Activated CD8-positive, alpha-beta T cell treated with anti-CD3 and anti-CD28 coated beads for 36 hours (primary cell): ENCODE results near the gene OIP5. TPM values are rescaled to one million over a fixed set of nuclear protein-coding genes. Genes with fewer than 3 reads are reported as not detected.
A peak's percentile ranks its signal among the peaks of the same experiment; 100 is the strongest.
"Not testable (repeated sequence)": the region's sequence is repeated elsewhere in the genome, so short reads cannot be mapped to it uniquely, and the experiment has no call there.

Experiments
- ATAC-seq: fragments of 200-7000 bp; cut with Tn5 transposase; one replicate; pipeline ENCODE4 v1.10.0; 2021; ENCODE audit warnings: mild to moderate bottlenecking, moderate library complexity
- CTCF ChIA-PET: fragments of 350-600 bp; sonication (Branson Sonifier 250); formaldehyde crosslinking; loops from one replicate; lab custom pipeline; 2021; ENCODE audit warnings: antibody characterized with exemption; lab: Charles Lee
- POLR2A ChIA-PET: fragments of 350-600 bp; sonication (Branson Sonifier 250); formaldehyde crosslinking; loops from one replicate; lab custom pipeline; 2021; ENCODE audit warnings: antibody characterized with exemption; lab: Charles Lee
- DNase-seq: peaks from one replicate; pipeline ENCODE4 v3.0.0-alpha.2; 2020
- H3K27ac Mint-ChIP-seq: one replicate; pipeline ENCODE4 v1.8.0; 2021; ENCODE audit warnings: mild to moderate bottlenecking, mixed read lengths
- H3K27me3 Mint-ChIP-seq: one replicate; pipeline ENCODE4 v1.8.0; 2021; ENCODE audit warnings: mixed read lengths
- H3K36me3 Mint-ChIP-seq: one replicate; pipeline ENCODE4 v1.8.0; 2021; ENCODE audit warnings: low read depth, mixed read lengths
- H3K4me1 Mint-ChIP-seq: one replicate; pipeline ENCODE4 v1.8.0; 2021; ENCODE audit warnings: low read depth, mixed read lengths
- H3K4me3 Mint-ChIP-seq: one replicate; pipeline ENCODE4 v1.8.0; 2021; ENCODE audit warnings: mild to moderate bottlenecking, moderate library complexity, mixed read lengths
- H3K9me3 Mint-ChIP-seq: one replicate; pipeline ENCODE4 v1.8.0; 2021; ENCODE audit warnings: mixed read lengths
- intact Hi-C: fragments of 100-400 bp; cut with micrococcal nuclease; formaldehyde crosslinking; loops from one replicate; pipeline ENCODE4 v1.10.0; 2022
- total RNA-seq, 2 experiments: library from RNA; stranded (reverse); gene quantifications; one replicate each; pipeline ENCODE4 v1.2.3, GENCODE V29; 2021
- TF ChIP-seq, protein P1 (sequence below): fragments of 200-600 bp; IDR thresholded peaks from one replicate; pipeline ENCODE4 v1.8.0; 2022; ENCODE audit warnings: antibody characterized with exemption, mild to moderate bottlenecking

The OIP5 gene
- total RNA-seq, 2 experiments from 2014 or later, result 13.5 to 13.6 TPM

DNA sequence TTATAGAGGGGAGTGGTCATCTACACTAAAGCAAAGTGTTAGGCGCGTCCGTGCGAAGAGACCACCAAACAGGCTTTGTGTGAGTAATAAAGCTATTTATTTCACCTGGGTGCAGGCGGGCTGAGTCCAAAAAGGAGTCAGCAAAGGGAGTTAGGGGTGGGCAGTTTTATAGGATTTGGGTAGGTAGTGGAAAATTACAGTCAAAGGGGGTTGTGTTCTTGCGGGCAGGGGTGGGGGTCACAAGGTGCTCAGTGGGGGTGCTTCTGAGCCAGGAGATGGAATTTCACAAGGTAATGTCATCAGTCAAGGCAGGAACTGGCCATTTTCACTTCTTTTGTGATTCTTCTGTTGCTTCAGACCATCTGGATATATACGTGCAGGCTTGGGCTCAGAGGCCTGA is 47.1 kb downstream of the OIP5 start:
- ATAC-seq (no peak), DNase-seq (peak; percentile 19)
- H3K4me3 Mint-ChIP-seq, result peak overlapping the region; percentile 99
- intact Hi-C loops, result loop anchor here (5.0 kb wide), 1 partner anchor 47 kb away; the partner anchor contains the start of genes NUSAP1 and OIP5
- H3K27me3 Mint-ChIP-seq, result no peaks in the 10 kb centered on the region
- ChIA-PET POLR2A (interaction anchor here (1.4 to 4.0 kb wide), 2 partner anchors 10 to 48 kb away, joined by 5 to 18 read pairs; partner anchors contain the start of genes NUSAP1 and OIP5), CTCF (interaction anchor here (1.0 to 1.5 kb wide), 3 partner anchors 46 to 55 kb away, joined by 3 to 6 read pairs (median 3); partner anchors contain the start of genes EXD1, NUSAP1 and OIP5)
- H3K4me1 Mint-ChIP-seq, result peaks cover 44% of the 10 kb centered on the region
- peak overlapping the region; percentile 99 for H3K27ac Mint-ChIP-seq
- TF ChIP-seq, protein P1, sequence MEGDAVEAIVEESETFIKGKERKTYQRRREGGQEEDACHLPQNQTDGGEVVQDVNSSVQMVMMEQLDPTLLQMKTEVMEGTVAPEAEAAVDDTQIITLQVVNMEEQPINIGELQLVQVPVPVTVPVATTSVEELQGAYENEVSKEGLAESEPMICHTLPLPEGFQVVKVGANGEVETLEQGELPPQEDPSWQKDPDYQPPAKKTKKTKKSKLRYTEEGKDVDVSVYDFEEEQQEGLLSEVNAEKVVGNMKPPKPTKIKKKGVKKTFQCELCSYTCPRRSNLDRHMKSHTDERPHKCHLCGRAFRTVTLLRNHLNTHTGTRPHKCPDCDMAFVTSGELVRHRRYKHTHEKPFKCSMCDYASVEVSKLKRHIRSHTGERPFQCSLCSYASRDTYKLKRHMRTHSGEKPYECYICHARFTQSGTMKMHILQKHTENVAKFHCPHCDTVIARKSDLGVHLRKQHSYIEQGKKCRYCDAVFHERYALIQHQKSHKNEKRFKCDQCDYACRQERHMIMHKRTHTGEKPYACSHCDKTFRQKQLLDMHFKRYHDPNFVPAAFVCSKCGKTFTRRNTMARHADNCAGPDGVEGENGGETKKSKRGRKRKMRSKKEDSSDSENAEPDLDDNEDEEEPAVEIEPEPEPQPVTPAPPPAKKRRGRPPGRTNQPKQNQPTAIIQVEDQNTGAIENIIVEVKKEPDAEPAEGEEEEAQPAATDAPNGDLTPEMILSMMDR, result no peak
- peaks cover 50% of the 10 kb centered on the region for H3K36me3 Mint-ChIP-seq
- no peaks in the 10 kb centered on the region for H3K9me3 Mint-ChIP-seq

DNA sequence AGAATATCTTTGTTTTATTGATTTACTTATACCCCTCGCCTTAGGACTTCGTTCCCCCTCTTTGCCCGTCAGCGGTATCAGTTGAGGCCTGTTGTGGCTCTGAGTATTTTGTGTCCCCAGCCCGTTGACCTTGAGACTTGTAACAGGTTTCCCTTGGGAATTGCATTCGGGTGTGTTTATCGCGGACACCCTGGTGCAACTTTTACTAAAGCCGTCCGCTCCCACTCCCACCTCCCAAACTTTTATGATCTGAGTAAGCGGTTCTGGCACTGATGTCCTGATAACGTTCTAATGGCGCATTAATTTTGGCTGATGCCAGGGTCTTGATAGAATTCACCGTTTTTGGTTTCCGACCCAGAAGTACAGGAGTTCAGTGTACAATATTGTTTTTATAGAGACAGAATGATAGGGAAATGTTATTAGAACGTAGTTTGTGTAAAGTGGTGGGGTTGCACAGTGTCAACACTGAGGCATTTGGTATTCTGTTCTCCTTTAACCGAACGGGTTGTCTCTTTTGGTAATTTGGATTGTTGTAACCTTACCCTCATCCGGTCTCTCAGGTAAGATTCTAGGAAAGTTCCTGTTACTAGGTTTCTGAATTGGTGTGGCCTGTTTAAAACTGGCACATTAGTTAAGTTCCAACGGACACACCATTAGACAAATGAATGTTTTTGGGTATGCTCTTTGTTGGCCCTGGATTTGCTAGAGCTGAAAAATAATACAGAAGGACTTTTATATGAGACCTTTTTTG is 47.8 kb downstream of the OIP5 start:
- DNase-seq (peak; percentile 4), ATAC-seq (no peak)
- POLR2A ChIA-PET, result interaction anchor here (1.1 to 4.0 kb wide), 8 partner anchors 10 to 590 kb away, joined by 3 to 18 read pairs (median 4); partner anchors contain the start of genes CHP1, INO80, NUSAP1 and OIP5
- Mint-ChIP-seq H3K4me3 (peak overlapping the region; percentile 99), H3K36me3 (peaks cover 50% of the 10 kb centered on the region), H3K27me3 (no peaks in the 10 kb centered on the region), H3K9me3 (no peaks in the 10 kb centered on the region), H3K27ac (peak overlapping the region; percentile 99), H3K4me1 (peaks cover 44% of the 10 kb centered on the region)
- CTCF ChIA-PET, result interaction anchor here (0.8 to 1.8 kb wide), 4 partner anchors 15 to 54 kb away, joined by 3 to 5 read pairs (median 4); partner anchors contain the start of genes CHP1, EXD1, NUSAP1 and OIP5
- intact Hi-C loops, result loop anchor here (5.0 kb wide), 1 partner anchor 48 kb away; the partner anchor contains the start of genes NUSAP1 and OIP5
- TF ChIP-seq, protein P1, result no peak

DNA sequence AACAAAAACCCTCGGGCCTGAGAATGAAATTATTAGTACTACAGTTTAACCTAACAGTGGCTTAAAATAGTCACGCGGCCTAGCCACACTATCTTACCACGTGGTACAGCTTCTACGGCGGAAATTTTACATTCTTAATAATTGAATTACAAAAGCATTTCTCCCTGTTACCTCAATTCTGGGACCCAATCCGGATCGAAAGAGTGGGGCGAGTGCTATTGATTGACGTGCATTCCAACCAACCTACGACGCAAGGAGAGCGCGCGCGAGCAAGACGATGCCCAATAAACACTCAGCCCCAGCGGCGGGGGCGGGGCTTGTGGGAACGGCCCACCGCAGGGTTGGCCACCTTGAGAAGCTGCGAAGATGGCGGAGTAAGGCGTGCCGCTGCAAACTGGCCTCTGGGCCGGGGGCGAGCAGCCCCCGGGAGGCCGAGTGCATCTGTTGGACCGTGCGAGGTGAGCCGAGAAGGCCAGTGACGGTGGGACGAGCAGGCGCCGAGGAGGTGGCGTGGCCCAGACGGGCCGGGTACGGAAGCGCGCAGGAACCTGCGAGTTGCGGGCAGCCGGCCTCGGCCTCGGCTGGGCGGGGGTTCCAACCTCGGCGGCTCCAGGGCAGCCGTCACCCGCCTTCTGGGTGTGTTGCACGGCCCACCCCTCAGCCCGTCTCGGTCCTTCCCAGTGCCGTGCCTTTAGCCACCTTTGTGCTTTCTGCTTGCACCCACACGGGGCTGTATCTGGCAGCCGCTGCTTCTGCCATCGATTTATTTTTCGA is 48.6 kb downstream of the OIP5 start:
- ChIA-PET CTCF (interaction anchor here (0.8 to 1.8 kb wide), 3 partner anchors 15 to 53 kb away, joined by 3 to 5 read pairs (median 4); partner anchors contain the start of genes CHP1, EXD1, NUSAP1 and OIP5), POLR2A (interaction anchor here (0.6 to 1.8 kb wide), 10 partner anchors 11 to 589 kb away, joined by 3 to 9 read pairs (median 4); partner anchors contain the start of genes CHP1, INO80, NUSAP1 and OIP5)
- Mint-ChIP-seq H3K9me3 (no peaks in the 10 kb centered on the region), H3K27ac (peak overlapping the region; percentile 99), H3K4me1 (peaks cover 43% of the 10 kb centered on the region), H3K4me3 (peak overlapping the region; percentile 99), H3K27me3 (no peaks in the 10 kb centered on the region), H3K36me3 (peaks cover 47% of the 10 kb centered on the region)
- ATAC-seq (peak; percentile 97), DNase-seq (peak; percentile 99)
- intact Hi-C loops, result no loop called here
- TF ChIP-seq, protein P1, result no peak

DNA sequence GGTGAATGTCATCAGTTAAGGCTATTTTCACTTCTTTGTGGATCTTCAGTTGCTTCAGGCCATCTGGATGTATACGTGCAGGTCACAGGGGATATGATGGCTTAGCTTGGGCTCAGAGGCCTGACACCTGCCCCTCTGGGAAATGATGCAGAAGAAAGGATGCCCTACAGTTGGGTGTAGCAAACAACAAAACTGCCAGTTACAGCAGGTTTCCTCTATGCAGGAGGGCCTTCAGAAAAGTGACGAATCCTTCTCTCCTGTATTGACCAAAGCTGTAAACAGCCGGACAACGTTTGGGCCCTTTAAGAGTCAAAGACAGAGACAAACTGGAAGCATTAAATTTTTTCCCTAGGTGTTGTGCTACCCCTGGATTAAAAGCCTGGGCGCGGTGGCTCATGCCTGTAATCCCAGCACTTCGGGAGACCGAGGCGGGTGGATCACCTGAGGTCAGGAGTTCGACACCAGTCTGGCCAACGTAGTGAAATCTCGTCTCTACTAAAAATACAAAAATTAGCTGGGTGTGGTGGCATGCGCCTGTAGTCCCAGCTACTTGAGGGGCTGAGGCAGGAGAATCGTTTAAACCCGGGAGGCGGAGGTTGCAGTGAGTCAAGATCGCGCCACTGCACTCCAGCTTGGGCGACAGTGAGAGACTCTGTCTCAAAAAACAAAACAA is 49.3 kb downstream of the OIP5 start:
- ATAC-seq, H3K27me3 Mint-ChIP-seq, intact Hi-C loops, H3K9me3 Mint-ChIP-seq: not testable (repeated sequence)
- Mint-ChIP-seq H3K4me1 (peaks cover 37% of the 10 kb centered on the region), H3K36me3 (peaks cover 43% of the 10 kb centered on the region), H3K4me3 (peak overlapping the region; percentile 99), H3K27ac (peak overlapping the region; percentile 99)
- ChIA-PET POLR2A (interaction anchor here (0.6 to 1.8 kb wide), 10 partner anchors 12 to 588 kb away, joined by 3 to 9 read pairs (median 4); partner anchors contain the start of genes CHP1, INO80, NUSAP1 and OIP5), CTCF (interaction anchor here (1.2 to 1.8 kb wide), 2 partner anchors 50 to 52 kb away, joined by 4 to 5 read pairs; partner anchors contain the start of genes CHP1, EXD1, NUSAP1 and OIP5)
- DNase-seq, result peak; percentile 3

DNA sequence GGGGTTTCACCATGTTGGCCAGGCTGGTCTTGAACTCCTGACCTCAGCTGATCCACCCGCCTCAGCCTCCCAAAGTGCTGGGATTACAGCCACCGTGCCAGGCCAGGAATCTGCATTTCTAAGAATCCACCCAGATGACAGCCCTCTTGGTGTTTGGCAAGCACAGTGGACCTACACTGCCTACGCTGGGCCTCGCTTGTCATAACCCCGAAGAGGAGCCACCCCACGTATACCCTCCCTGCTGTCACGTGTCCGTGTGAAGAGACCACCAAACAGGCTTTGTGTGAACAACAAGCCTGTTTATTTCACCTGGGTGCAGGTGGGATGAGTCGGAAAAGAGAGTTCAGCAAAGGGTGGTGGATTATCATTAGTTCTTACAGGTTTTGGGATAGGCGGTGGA is 50.0 kb downstream of the OIP5 start:
- H3K27me3 Mint-ChIP-seq, DNase-seq, H3K9me3 Mint-ChIP-seq, ATAC-seq, intact Hi-C loops: not testable (repeated sequence)
- Mint-ChIP-seq H3K36me3 (peaks cover 38% of the 10 kb centered on the region), H3K27ac (peak overlapping the region; percentile 99), H3K4me3 (peak overlapping the region; percentile 99), H3K4me1 (peaks cover 34% of the 10 kb centered on the region)
- ChIA-PET CTCF (interaction anchor here (1.8 kb wide), 1 partner anchor 52 kb away, joined by 5 read pairs; the partner anchor contains the start of genes CHP1 and EXD1), POLR2A (interaction anchor here (1.8 kb wide), 1 partner anchor 50 kb away, joined by 9 read pairs; the partner anchor contains the start of genes NUSAP1 and OIP5)
